Progenitor cell of endocrine pancreas (in vitro differentiated cells): ENCODE measurements around the gene TSPAN1. TPM values are rescaled to one million over a fixed set of nuclear protein-coding genes. Genes with fewer than 3 reads are reported as not detected.

ENCODE experiments used
- DNase-seq: peaks from one replicate; pipeline ENCODE4 v3.0.0; 2021; ENCODE audit warnings: low spot score; ENCODE audit not compliant: unreplicated experiment
- H3K27ac Mint-ChIP-seq: 2 replicates; pipeline ENCODE4 v1.8.0; 2021; ENCODE audit warnings: mild to moderate bottlenecking, moderate library complexity, mixed read lengths
- H3K27me3 Mint-ChIP-seq: 2 replicates; pipeline ENCODE4 v1.8.0; 2021; ENCODE audit warnings: mixed read lengths
- H3K36me3 Mint-ChIP-seq: 2 replicates; pipeline ENCODE4 v1.8.0; 2022; ENCODE audit warnings: mixed read lengths; ENCODE audit not compliant: insufficient read depth
- H3K4me1 Mint-ChIP-seq: 2 replicates; pipeline ENCODE4 v1.8.0; 2021; ENCODE audit warnings: low read depth, mixed read lengths
- H3K4me3 Mint-ChIP-seq: 2 replicates; pipeline ENCODE4 v1.8.0; 2021; ENCODE audit warnings: low read depth, mild to moderate bottlenecking, moderate library complexity, mixed read lengths
- H3K9me3 Mint-ChIP-seq: 2 replicates; pipeline ENCODE4 v1.8.0; 2021; ENCODE audit warnings: low read depth, mixed read lengths
- total RNA-seq: library from RNA; stranded (reverse); gene quantifications from 2 replicates; pipeline ENCODE4 v1.2.1, GENCODE V29; 2021
- TF ChIP-seq, protein P1 (sequence below): fragments of 200-600 bp; sonication (generic); IDR thresholded peaks from one replicate; pipeline ENCODE4 v1.5.0; 2021; ENCODE audit warnings: antibody characterized with exemption, mild to moderate bottlenecking; ENCODE audit not compliant: unreplicated experiment

The TSPAN1 gene
- total RNA-seq, 1 donor from 2014 or later = 4.5 TPM

DNA sequence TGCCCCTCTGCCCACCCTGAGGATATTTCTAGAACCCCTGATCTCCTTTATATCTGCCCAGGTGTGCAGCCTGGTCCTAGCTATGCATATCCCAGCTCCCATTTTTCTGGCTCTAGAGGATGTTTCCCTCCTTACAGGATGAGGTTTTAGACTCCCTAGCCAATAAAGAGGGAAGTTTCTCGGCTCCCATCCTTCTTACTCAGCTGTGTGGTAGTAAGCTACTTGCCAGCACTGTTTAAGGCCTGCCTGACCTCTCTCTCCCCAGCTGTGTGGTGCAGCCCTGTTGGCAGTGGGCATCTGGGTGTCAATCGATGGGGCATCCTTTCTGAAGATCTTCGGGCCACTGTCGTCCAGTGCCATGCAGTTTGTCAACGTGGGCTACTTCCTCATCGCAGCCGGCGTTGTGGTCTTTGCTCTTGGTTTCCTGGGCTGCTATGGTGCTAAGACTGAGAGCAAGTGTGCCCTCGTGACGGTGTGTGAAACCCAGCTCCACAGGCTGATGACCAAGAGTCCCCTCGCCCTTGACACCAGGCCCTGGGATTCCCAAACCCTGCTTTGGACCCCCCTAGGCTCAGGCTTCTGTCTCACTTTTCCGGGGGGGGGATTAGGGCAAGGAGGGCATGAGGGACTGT lies 9.2 kb downstream of the TSPAN1 start:
- H3K9me3 Mint-ChIP-seq = no peaks in the 10 kb centered on the region
- no peaks in the 10 kb centered on the region for H3K27me3 Mint-ChIP-seq
- no peak for DNase-seq
- TF ChIP-seq, protein P1, sequence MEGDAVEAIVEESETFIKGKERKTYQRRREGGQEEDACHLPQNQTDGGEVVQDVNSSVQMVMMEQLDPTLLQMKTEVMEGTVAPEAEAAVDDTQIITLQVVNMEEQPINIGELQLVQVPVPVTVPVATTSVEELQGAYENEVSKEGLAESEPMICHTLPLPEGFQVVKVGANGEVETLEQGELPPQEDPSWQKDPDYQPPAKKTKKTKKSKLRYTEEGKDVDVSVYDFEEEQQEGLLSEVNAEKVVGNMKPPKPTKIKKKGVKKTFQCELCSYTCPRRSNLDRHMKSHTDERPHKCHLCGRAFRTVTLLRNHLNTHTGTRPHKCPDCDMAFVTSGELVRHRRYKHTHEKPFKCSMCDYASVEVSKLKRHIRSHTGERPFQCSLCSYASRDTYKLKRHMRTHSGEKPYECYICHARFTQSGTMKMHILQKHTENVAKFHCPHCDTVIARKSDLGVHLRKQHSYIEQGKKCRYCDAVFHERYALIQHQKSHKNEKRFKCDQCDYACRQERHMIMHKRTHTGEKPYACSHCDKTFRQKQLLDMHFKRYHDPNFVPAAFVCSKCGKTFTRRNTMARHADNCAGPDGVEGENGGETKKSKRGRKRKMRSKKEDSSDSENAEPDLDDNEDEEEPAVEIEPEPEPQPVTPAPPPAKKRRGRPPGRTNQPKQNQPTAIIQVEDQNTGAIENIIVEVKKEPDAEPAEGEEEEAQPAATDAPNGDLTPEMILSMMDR = no peak
- H3K4me1 Mint-ChIP-seq = peaks cover 15% of the 10 kb centered on the region
- H3K36me3 Mint-ChIP-seq = no peaks in the 10 kb centered on the region
- no peak overlapping the region for H3K4me3 Mint-ChIP-seq
- H3K27ac Mint-ChIP-seq = no peak overlapping the region

DNA sequence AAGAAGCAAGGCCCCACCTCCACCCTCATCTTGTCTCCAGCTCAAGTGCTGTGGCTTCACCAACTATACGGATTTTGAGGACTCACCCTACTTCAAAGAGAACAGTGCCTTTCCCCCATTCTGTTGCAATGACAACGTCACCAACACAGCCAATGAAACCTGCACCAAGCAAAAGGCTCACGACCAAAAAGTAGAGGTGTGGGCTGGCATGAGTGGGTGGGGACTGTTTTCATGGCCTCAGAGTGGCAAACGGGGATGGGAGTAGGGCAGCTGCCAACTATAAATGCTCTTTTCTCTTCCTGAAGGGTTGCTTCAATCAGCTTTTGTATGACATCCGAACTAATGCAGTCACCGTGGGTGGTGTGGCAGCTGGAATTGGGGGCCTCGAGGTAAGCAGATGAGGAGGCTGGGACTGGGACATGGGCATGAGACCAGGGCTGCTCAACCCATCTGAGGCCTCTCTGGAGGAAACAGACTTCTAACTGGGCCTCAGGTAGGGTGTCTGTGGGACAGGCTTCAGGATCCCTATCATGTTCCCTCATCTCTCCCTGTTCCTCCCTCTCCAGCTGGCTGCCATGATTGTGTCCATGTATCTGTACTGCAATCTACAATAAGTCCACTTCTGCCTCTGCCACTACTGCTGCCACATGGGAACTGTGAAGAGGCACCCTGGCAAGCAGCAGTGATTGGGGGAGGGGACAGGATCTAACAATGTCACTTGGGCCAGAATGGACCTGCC lies 10.2 kb downstream of the TSPAN1 start:
- TF ChIP-seq, protein P1 = no peak
- Mint-ChIP-seq H3K27ac (no peak overlapping the region), H3K9me3 (no peaks in the 10 kb centered on the region), H3K36me3 (peaks cover 4% of the 10 kb centered on the region), H3K4me1 (peaks cover 15% of the 10 kb centered on the region), H3K4me3 (no peak overlapping the region), H3K27me3 (no peaks in the 10 kb centered on the region)
- no peak for DNase-seq

DNA sequence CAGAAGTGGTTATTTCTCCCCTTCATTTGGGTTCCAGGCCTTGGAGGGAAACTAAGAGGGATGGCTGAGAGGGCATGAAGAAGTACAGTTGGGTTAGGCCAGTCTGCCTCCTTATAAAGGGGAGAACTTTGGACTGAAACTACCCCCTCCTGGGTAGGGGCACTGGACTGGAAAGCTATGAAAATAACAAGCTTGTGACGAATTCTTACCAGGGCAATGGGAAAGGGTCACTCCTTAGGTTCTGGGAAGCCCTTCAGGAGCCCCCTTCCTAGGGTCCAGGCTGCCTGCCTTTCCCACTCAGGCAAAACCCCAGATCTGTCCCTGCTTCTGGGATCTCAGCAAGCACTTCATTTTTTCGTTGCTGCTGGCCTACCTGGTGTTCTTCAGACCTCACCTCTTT lies 11.2 kb downstream of the TSPAN1 start:
- Mint-ChIP-seq H3K4me1 (peaks cover 15% of the 10 kb centered on the region), H3K27ac (no peak overlapping the region), H3K4me3 (no peak overlapping the region), H3K36me3 (peaks cover 4% of the 10 kb centered on the region), H3K9me3 (no peaks in the 10 kb centered on the region), H3K27me3 (no peaks in the 10 kb centered on the region)
- no peak for DNase-seq
- TF ChIP-seq, protein P1 = no peak

DNA sequence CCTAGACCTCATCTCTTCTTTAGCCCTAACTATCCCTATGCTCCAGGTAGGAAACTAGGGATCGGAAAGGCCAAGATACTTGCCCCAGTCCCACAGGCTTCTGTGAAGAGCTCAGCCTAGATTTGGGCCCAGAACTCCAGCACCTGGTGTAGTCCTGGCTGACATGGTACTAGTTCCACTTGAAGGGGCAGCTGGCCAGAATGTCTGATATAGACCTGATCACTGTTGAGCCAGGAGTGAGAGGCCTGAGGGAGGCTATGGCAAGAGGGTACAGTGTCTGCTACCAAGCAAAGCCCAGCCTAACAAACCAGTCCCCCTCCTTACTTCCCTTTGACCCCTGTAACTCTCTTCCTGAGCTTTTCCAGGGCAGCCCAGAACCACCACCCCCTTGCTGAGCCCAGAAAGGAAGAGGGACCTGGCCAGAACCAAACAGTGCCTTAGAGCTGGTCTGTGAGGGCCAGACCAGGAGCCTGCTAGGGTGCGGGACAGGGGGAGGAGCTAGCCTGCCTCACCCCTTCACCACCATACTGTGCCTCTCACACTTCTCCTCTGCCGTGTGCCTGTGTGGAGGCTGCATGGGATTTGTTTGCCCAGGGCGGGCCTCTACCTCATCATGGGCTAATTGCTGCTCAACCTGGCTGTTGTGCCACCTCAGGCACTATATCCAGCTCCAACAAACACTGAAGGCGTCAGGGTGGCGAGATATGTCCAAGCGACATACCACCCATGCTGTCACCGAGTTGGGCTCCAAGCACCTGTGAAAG lies 12.4 kb downstream of the TSPAN1 start:
- TF ChIP-seq, protein P1 = no peak
- peak overlapping the region; percentile 44 for H3K27ac Mint-ChIP-seq
- peaks cover 11% of the 10 kb centered on the region for H3K4me1 Mint-ChIP-seq

DNA sequence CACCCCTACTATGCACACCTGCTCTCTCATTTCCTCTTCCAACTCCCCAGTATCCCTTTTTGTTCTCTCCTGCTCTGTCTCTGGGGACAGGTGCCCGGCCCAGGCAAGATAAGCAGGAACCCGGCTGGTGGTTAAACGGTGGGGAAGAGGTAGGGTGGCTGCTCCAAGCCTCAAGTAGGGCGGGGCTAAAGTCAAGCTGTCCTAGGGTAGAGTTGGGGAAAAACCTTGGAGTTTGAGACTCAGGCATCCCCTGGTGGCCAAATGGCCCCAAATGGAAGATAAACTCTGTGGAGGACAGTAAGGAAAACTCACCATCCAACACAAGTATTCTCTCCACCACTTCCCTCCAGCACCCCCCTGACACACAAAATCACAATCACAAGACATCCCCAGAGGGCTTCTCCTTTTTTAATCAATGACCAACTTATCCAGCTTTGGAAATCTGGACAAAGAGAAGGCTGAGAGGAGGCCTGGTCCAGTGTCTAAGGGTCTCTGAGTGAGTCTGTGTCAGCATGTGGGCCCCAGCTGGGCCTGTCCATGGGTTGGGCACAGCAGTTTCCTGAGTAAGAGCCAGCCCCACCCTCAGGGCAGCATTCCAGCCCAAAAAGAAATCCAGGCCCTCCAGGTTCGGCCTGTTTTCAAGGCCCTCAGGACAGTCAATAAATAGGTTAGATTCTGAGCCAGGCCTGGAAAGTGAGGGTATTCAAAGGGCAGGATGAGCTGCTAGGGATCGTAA lies 13.6 kb downstream of the TSPAN1 start:
- TF ChIP-seq, protein P1 = no peak
- Mint-ChIP-seq H3K4me3 (no peak overlapping the region), H3K36me3 (peaks cover 4% of the 10 kb centered on the region), H3K4me1 (peaks cover 4% of the 10 kb centered on the region), H3K9me3 (no peaks in the 10 kb centered on the region), H3K27me3 (no peaks in the 10 kb centered on the region), H3K27ac (no peak overlapping the region)
- DNase-seq = no peak

More for the DNA sequence above, 12.4 kb downstream of the TSPAN1 start:
- Mint-ChIP-seq H3K4me3 (no peak overlapping the region), H3K9me3 (no peaks in the 10 kb centered on the region), H3K27me3 (no peaks in the 10 kb centered on the region), H3K36me3 (peaks cover 4% of the 10 kb centered on the region)
- no peak for DNase-seq
